Activated naive CD4-positive, alpha-beta T cell treated with anti-CD3 and anti-CD28 coated beads, Interleukin-2, amount 10 ng/mL, durations not matched to agents 5 hours and 36 hours (primary cell): ENCODE data around the gene POC1B. TPM values are rescaled to one million over a fixed set of nuclear protein-coding genes. Genes with fewer than 3 reads are reported as not detected.

Experiments
- total RNA-seq, 2 experiments: library from RNA; stranded (reverse); gene quantifications; one replicate each; pipeline ENCODE4 v1.2.3, GENCODE V29; 2021

The POC1B gene
- total RNA-seq, result 10 to 100 TPM; 39.2 to 40.0 TPM

DNA sequence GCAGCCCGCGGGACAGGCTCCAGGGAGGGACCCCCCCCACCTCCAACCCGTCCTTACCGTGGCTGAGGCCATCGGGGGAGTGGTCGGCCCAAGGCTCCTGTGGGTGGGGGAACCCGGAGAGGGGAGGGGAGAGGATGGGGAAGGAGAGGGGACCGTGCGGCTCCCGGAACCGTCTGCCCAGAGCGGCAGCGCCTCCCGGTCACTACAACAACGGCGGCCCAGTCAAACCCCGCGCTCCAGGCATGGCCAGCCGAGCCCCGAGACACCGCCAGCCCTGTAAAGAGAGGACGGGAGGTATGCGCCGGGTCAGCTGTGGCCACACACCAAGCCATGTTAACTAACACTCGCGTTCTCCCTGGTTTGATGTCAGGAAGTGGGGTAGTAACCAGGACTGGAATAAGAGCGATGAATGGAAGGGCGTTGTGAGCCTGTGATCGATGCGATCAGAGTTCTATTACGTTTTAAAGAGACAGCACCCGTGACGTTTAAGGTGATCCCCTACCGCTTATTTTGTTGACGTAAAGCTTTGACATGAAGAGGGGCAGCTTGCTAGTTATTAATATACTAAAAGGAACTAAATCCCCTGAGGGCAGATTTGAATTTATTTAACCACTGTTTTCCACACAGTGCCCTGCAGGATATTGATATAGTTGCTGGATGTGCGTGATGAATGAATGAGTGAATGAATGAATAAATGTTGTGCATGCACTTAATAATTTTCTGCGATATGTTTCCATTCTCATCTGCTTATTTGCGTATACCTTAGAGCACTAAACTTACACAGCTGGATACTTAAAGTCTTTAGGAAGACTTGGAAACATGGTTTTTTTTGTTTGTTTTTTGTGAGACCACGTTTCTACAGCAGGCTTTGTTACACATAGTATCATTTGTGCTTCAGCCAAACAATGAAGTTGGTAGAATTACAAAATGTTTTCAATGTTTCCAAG, at the start of gene POC1B:
Gene POC1B, minus strand, starts transcription at position 224 of the 947 bp plus-strand sequence. Its CDS starts 152 bp downstream, at position 72.

GRCh38 chr12:89524541-89525304, 1.1 kb downstream of the POC1B start, which contains the start of gene GALNT4:
GALNT4 (minus strand) TSS chr12:89524796; CDS start chr12:89524549, 247 bp downstream.

Other genes with a start within 250 kb of the POC1B start
- gene DUSP6, start 173.5 kb downstream of the POC1B start, total RNA-seq, result 10 to 100 TPM; 76.8 to 77.1 TPM
- 10 to 100 TPM; 15.7 to 16.3 TPM for gene GALNT4, start 1.3 kb downstream of the POC1B start, total RNA-seq
- 10 to 100 TPM; 22.1 to 26.7 TPM for gene ATP2B1, start 182.8 kb upstream of the POC1B start, total RNA-seq